ENCODE results near the gene SMYD1. TPM values are rescaled to one million over a fixed set of nuclear protein-coding genes. Genes with fewer than 3 reads are reported as not detected.

Gene SMYD1
- total and polyA plus RNA-seq, 2 donors (not counting 1 experiment from before 2014, with no cell fraction given), result not detected

- no peak overlapping the region for H3K4me3 ChIP-seq (ENCODE audit: control extremely low read depth in 1 of 5, extremely low read depth in 1 of 5, insufficient read depth in 1 of 5, low read depth in 2 of 5, low read length in 4 of 5)
- H3K4me3 Mint-ChIP-seq, result no peak overlapping the region
- no peaks in the 10 kb centered on the region for H3K9me3 ChIP-seq (ENCODE audit: control extremely low read depth in 1 of 3, control insufficient read depth in 2 of 3, insufficient read depth in 1 of 3, low read length in 2 of 3)
- H3K36me3 ChIP-seq (replicated peaks in 1 of 2; ENCODE audit: control extremely low read depth in 1 of 2, control insufficient read depth in 1 of 2, extremely low read depth in 1 of 2, insufficient read depth in 2 of 2, low read length in 1 of 2), result no peaks in the 10 kb centered on the region
- H3K9ac ChIP-seq (ENCODE audit: low read length), result no peak overlapping the region
- H4K20me1 ChIP-seq (ENCODE audit: control insufficient read depth, insufficient read depth, low read length, poor library complexity, severe bottlenecking), result no peaks in the 10 kb centered on the region
- H3K27ac Mint-ChIP-seq, result no peak overlapping the region
- H3K27me3 Mint-ChIP-seq, result peaks cover 3% of the 10 kb centered on the region
- H3K79me2 ChIP-seq (ENCODE audit: control insufficient read depth, insufficient read depth, low read length), result no peaks in the 10 kb centered on the region
- H3K4me1 Mint-ChIP-seq, result peaks cover 16% of the 10 kb centered on the region
- H3K9me3 Mint-ChIP-seq (ENCODE audit: insufficient read depth), result no peaks in the 10 kb centered on the region
- no peak overlapping the region for H2AFZ ChIP-seq (ENCODE audit: insufficient read depth, low read depth, low read length, poor library complexity, severe bottlenecking)
- DNase-seq, result no peak
- H3K4me2 ChIP-seq (replicated peaks; ENCODE audit: low read depth, low read length, poor library complexity, severe bottlenecking), result no peak overlapping the region
- 43% methylated on average over 1 of the region's 3 CpGs for whole genome bisulfite sequencing (ENCODE audit: insufficient coverage)
- no peak overlapping the region for H3K27ac ChIP-seq (ENCODE audit: low read length in 2 of 2)
- ATAC-seq (ENCODE audit: low read depth), result peak; percentile 28
- H3K4me1 ChIP-seq (ENCODE audit: control insufficient read depth in 2 of 2, insufficient read depth in 2 of 2, low read length in 2 of 2), result peaks cover 9 to 15% of the 10 kb centered on the region in 2 donors
- TF ChIP-seq EZH2 (IDR thresholded peaks at IDR 0.05; ENCODE audit: borderline replicate concordance, insufficient read depth, low read depth, low read length, poor library complexity, severe bottlenecking), result no peak
- TF ChIP-seq, protein P1, sequence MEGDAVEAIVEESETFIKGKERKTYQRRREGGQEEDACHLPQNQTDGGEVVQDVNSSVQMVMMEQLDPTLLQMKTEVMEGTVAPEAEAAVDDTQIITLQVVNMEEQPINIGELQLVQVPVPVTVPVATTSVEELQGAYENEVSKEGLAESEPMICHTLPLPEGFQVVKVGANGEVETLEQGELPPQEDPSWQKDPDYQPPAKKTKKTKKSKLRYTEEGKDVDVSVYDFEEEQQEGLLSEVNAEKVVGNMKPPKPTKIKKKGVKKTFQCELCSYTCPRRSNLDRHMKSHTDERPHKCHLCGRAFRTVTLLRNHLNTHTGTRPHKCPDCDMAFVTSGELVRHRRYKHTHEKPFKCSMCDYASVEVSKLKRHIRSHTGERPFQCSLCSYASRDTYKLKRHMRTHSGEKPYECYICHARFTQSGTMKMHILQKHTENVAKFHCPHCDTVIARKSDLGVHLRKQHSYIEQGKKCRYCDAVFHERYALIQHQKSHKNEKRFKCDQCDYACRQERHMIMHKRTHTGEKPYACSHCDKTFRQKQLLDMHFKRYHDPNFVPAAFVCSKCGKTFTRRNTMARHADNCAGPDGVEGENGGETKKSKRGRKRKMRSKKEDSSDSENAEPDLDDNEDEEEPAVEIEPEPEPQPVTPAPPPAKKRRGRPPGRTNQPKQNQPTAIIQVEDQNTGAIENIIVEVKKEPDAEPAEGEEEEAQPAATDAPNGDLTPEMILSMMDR (IDR thresholded peaks at IDR 0.05), result no peak
- H3K27me3 ChIP-seq (replicated peaks in 1 of 4; ENCODE audit: control extremely low read depth in 1 of 4, control insufficient read depth in 3 of 4, insufficient read depth in 4 of 4, low read length in 3 of 4), result no peaks in the 10 kb centered on the region
- intact Hi-C loops (cut with micrococcal nuclease), result no loop called here
- ChIA-PET CTCF (no interaction called here), POLR2A (no interaction called here)
These were observed 24.3 kb downstream of the SMYD1 start for GRCh38 chr2:88091943-88092342.

DNA sequence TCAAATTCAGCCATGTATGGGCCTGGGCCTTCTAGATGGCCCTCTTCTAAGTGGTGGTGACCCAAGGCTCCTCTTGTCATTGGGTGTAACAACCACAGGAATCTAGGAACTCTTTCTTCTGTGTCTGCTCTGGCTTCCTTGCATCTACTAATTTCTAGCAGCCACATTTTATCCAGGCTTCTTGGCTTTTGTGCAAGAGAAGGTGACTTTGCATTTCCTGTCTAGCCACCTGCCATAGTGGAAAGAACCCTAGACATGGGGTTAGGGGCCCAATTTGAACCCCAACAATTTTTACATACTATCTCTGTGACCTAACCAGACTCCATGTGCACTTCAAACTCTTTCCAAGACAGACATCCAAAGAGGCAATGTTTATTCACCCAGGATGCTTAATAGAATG is 25.1 kb downstream of the SMYD1 start:
- Histone ChIP-seq H3K36me3 (replicated peaks in 1 of 2; ENCODE audit: control extremely low read depth in 1 of 2, control insufficient read depth in 1 of 2, extremely low read depth in 1 of 2, insufficient read depth in 2 of 2, low read length in 1 of 2) (no peaks in the 10 kb centered on the region), H3K4me2 (replicated peaks; ENCODE audit: low read depth, low read length, poor library complexity, severe bottlenecking) (no peak overlapping the region), H2AFZ (ENCODE audit: insufficient read depth, low read depth, low read length, poor library complexity, severe bottlenecking) (no peak overlapping the region), H3K9ac (ENCODE audit: low read length) (no peak overlapping the region), H3K4me1 (ENCODE audit: control insufficient read depth in 2 of 2, insufficient read depth in 2 of 2, low read length in 2 of 2) (peaks cover 9 to 15% of the 10 kb centered on the region in 2 donors), H4K20me1 (ENCODE audit: control insufficient read depth, insufficient read depth, low read length, poor library complexity, severe bottlenecking) (no peaks in the 10 kb centered on the region), H3K79me2 (ENCODE audit: control insufficient read depth, insufficient read depth, low read length) (no peaks in the 10 kb centered on the region), H3K9me3 (ENCODE audit: control extremely low read depth in 1 of 3, control insufficient read depth in 2 of 3, insufficient read depth in 1 of 3, low read length in 2 of 3) (no peaks in the 10 kb centered on the region), H3K27ac (ENCODE audit: low read length in 2 of 2) (no peak overlapping the region), H3K4me3 (ENCODE audit: control extremely low read depth in 1 of 5, extremely low read depth in 1 of 5, insufficient read depth in 1 of 5, low read depth in 2 of 5, low read length in 4 of 5) (no peak overlapping the region), H3K27me3 (replicated peaks in 1 of 4; ENCODE audit: control extremely low read depth in 1 of 4, control insufficient read depth in 3 of 4, insufficient read depth in 4 of 4, low read length in 3 of 4) (no peaks in the 10 kb centered on the region)
- Mint-ChIP-seq H3K4me1 (peaks cover 16% of the 10 kb centered on the region), H3K4me3 (no peak overlapping the region), H3K9me3 (ENCODE audit: insufficient read depth) (no peaks in the 10 kb centered on the region), H3K27me3 (peaks cover 7% of the 10 kb centered on the region), H3K27ac (no peak overlapping the region)
- intact Hi-C loops (cut with micrococcal nuclease), result no loop called here
- no peak for DNase-seq
- POLR2A ChIA-PET, result no interaction called here
- TF ChIP-seq EZH2 (IDR thresholded peaks at IDR 0.05; ENCODE audit: borderline replicate concordance, insufficient read depth, low read depth, low read length, poor library complexity, severe bottlenecking), result no peak
- TF ChIP-seq, protein P1 (IDR thresholded peaks at IDR 0.05), result no peak
- CTCF ChIA-PET, result no interaction called here
- ATAC-seq (ENCODE audit: low read depth), result no peak

Measured in B cell (primary cell).